Mucosa of descending colon (tissue), 3 donors: ENCODE results near the gene PLEKHG4B. TPM values are rescaled to one million over a fixed set of nuclear protein-coding genes. Genes with fewer than 3 reads are reported as not detected.
"Not testable (repeated sequence)": the region's sequence is repeated elsewhere in the genome, so short reads cannot be mapped to it uniquely, and the experiment has no call there.

Source experiments
- ATAC-seq: fragments of 200-7000 bp; cut with Tn5 transposase; one replicate; pipeline ENCODE4 v1.9.1; 2020; ENCODE audit warnings: mild to moderate bottlenecking, moderate library complexity
- DNase-seq, 3 donors: peaks; one replicate each; pipeline ENCODE4 v3.0.0-alpha.2; 2020
- H3K36me3 ChIP-seq: fragments of 200-600 bp; one replicate; pipeline ENCODE4 v1.8.0; 2021; ENCODE audit warnings: low read depth, mild to moderate bottlenecking
- H3K4me1 ChIP-seq: fragments of 200-600 bp; one replicate; pipeline ENCODE4 v1.8.0; 2021; ENCODE audit warnings: low read depth, mild to moderate bottlenecking
- H3K4me3 ChIP-seq: fragments of 200-600 bp; one replicate; pipeline ENCODE4 v1.8.0; 2021; ENCODE audit warnings: mild to moderate bottlenecking
- H3K9me3 ChIP-seq: fragments of 200-600 bp; one replicate; pipeline ENCODE4 v1.8.0; 2021; ENCODE audit warnings: mild to moderate bottlenecking
- CTCF ChIP-seq: fragments of 200-600 bp; IDR thresholded peaks from one replicate; pipeline ENCODE4 v1.8.0; 2022; ENCODE audit warnings: antibody characterized with exemption, mild to moderate bottlenecking
- intact Hi-C, 2 donors: fragments of 100-400 bp; cut with DNase I in 1 of 2; cut with micrococcal nuclease in 1 of 2; formaldehyde crosslinking; loops; one replicate each; pipeline versions ENCODE4 v1.11.0 to v1.11.1; 2022; cut with DNase I, micrococcal nuclease
- total RNA-seq, 3 donors: library from RNA; stranded (reverse); fragmentation: NEBNext Ultra II Directional in 2 of 3; extraction: Animal tissue kit (Norgen Biotek cat#: 25700) in 2 of 3; gene quantifications; one replicate each; pipeline versions ENCODE4 v1.2.1 to v1.2.4, GENCODE V29; 2021 to 2023
- donor health status: DM: no; HTN: no; CAD: no; lungs with moderate emphysema.
- donor health status: DM: no; HTN: no; CAD: no.
- donor health status: DM: no; HTN: yes; CAD: no.

PLEKHG4B gene
- total RNA-seq, 3 donors from 2014 or later = 0.09 to 3.0 (median 0.36) TPM

- Histone ChIP-seq H3K4me3 (no peak overlapping the region), H3K4me1 (no peaks in the 10 kb centered on the region), H3K9me3 (no peaks in the 10 kb centered on the region), H3K36me3 (no peaks in the 10 kb centered on the region)
- intact Hi-C loops = no loop called here
- no peak for DNase-seq
- no peak for TF ChIP-seq CTCF
- ATAC-seq = no peak
Observed at GRCh38 chr5:102411-103043, 10.6 kb downstream of the PLEKHG4B start.

GRCh38 chr5:104106-104505 is 12.1 kb downstream of the PLEKHG4B start:
- DNase-seq = not testable (repeated sequence)

GRCh38 chr5:104778-105296 is 12.9 kb downstream of the PLEKHG4B start:
- intact Hi-C loops = no loop called here
- no peak for TF ChIP-seq CTCF
- Histone ChIP-seq H3K36me3 (no peaks in the 10 kb centered on the region), H3K4me1 (no peaks in the 10 kb centered on the region), H3K4me3 (no peak overlapping the region), H3K9me3 (no peaks in the 10 kb centered on the region)
- no peak for ATAC-seq
- no peak for DNase-seq

More at GRCh38 chr5:104106-104505, 12.1 kb downstream of the PLEKHG4B start:
- H3K36me3 ChIP-seq, ATAC-seq, H3K9me3 ChIP-seq, H3K4me1 ChIP-seq, intact Hi-C loops, H3K4me3 ChIP-seq: not testable (repeated sequence)

GRCh38 chr5:105504-106070 is 13.6 kb downstream of the PLEKHG4B start:
- Histone ChIP-seq H3K9me3 (no peaks in the 10 kb centered on the region), H3K36me3 (no peaks in the 10 kb centered on the region), H3K4me1 (no peaks in the 10 kb centered on the region), H3K4me3 (no peak overlapping the region)
- no peak for TF ChIP-seq CTCF
- no peak for DNase-seq
- no peak for ATAC-seq
- intact Hi-C loops = no loop called here

- intact Hi-C loops = no loop called here
- TF ChIP-seq CTCF = no peak
- ATAC-seq (no peak), DNase-seq (no peak)
- no peaks in the 10 kb centered on the region for H3K9me3 ChIP-seq
- H3K4me3 ChIP-seq = no peak overlapping the region
- no peaks in the 10 kb centered on the region for H3K36me3 ChIP-seq
- no peaks in the 10 kb centered on the region for H3K4me1 ChIP-seq
Observed at GRCh38 chr5:106587-106986, 14.6 kb downstream of the PLEKHG4B start.

- H3K4me1 ChIP-seq = no peaks in the 10 kb centered on the region
- no peak for ATAC-seq
- H3K4me3 ChIP-seq = no peak overlapping the region
- H3K36me3 ChIP-seq = no peaks in the 10 kb centered on the region
- intact Hi-C loops = no loop called here
- DNase-seq = no peak
- no peak for TF ChIP-seq CTCF
- H3K9me3 ChIP-seq = no peaks in the 10 kb centered on the region
Observed at GRCh38 chr5:107526-107925, 15.6 kb downstream of the PLEKHG4B start.
